ENCODE measurements around the gene XKR8. TPM values are rescaled to one million over a fixed set of nuclear protein-coding genes. Genes with fewer than 3 reads are reported as not detected.

The XKR8 gene
- polyA plus RNA-seq, 3 donors = 12.3 to 36.7 (median 25.9) TPM

DNA sequence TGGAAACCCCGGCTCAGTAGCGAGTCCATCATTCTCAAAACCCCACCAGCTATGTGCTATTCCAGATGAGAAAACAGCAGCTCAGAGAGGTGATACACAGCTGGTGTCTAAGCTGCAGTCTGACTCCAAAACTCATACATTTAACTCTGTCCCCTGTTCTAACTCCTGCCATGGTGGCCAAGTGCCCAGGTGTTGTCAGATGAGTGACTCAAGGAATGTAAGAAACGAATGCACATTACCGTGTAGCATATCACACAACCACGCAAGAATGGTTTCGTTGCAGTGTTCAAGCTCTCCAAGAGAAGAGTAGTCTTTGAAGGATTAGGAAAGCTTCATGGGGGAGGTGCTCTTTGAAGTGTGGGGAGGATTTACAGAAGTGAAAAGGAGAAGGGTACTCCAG lies 4.7 kb upstream of the XKR8 start:
- Histone ChIP-seq H3K27ac (ENCODE audit: low read depth in 1 of 2, low read length in 2 of 2) (no peak overlapping the region), H3K9me3 (replicated peaks in 1 of 2; ENCODE audit: control insufficient read depth in 1 of 2, insufficient read depth in 1 of 2, low read length in 2 of 2) (no peaks in the 10 kb centered on the region), H2AFZ (ENCODE audit: insufficient read depth, low read depth, low read length, poor library complexity, severe bottlenecking) (no peak overlapping the region), H3K36me3 (replicated peaks in 1 of 2; ENCODE audit: control insufficient read depth in 1 of 2, insufficient read depth in 2 of 2, low read length in 2 of 2) (no peaks in the 10 kb centered on the region), H3K9ac (ENCODE audit: insufficient read depth, low read length, poor library complexity, severe bottlenecking) (no peak overlapping the region), H3K27me3 (ENCODE audit: control insufficient read depth in 2 of 2, insufficient read depth in 2 of 2, low read length in 2 of 2) (no peaks in the 10 kb centered on the region), H4K20me1 (ENCODE audit: insufficient read depth, low read length) (no peaks in the 10 kb centered on the region), H3K4me2 (replicated peaks; ENCODE audit: extremely low read depth, low read length, poor library complexity, severe bottlenecking) (no peak overlapping the region), H3K79me2 (ENCODE audit: insufficient read depth, low read length) (peaks cover 2% of the 10 kb centered on the region), H3K4me1 (ENCODE audit: control insufficient read depth in 1 of 2, insufficient read depth in 2 of 2, low read length in 2 of 2) (peaks cover 14 to 16% of the 10 kb centered on the region in 2 donors), H3K4me3 (replicated peaks in 1 of 3; ENCODE audit: low read depth in 2 of 3, low read length in 3 of 3) (no peak overlapping the region)
- intact Hi-C loops (cut with micrococcal nuclease) = no loop called here
- DNase-seq = no peak
- Mint-ChIP-seq H3K27me3 (ENCODE audit: low read depth in 3 of 3) (peaks cover 0 to 3% (median 2%) of the 10 kb centered on the region in 3 donors), H3K9me3 (peaks cover 0 to 3% (median 0%) of the 10 kb centered on the region in 7 donors), H3K27ac (no peak overlapping the region), H3K4me1 (peaks cover 12% of the 10 kb centered on the region), H3K36me3 (no peaks in the 10 kb centered on the region), H3K4me3 (no peak overlapping the region)
- WGBS (ENCODE audit: insufficient coverage) = 91% methylated on average over 6 of the region's 6 CpGs
- TF ChIP-seq, protein P1, sequence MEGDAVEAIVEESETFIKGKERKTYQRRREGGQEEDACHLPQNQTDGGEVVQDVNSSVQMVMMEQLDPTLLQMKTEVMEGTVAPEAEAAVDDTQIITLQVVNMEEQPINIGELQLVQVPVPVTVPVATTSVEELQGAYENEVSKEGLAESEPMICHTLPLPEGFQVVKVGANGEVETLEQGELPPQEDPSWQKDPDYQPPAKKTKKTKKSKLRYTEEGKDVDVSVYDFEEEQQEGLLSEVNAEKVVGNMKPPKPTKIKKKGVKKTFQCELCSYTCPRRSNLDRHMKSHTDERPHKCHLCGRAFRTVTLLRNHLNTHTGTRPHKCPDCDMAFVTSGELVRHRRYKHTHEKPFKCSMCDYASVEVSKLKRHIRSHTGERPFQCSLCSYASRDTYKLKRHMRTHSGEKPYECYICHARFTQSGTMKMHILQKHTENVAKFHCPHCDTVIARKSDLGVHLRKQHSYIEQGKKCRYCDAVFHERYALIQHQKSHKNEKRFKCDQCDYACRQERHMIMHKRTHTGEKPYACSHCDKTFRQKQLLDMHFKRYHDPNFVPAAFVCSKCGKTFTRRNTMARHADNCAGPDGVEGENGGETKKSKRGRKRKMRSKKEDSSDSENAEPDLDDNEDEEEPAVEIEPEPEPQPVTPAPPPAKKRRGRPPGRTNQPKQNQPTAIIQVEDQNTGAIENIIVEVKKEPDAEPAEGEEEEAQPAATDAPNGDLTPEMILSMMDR (IDR thresholded peaks at IDR 0.05) = no peak

DNA sequence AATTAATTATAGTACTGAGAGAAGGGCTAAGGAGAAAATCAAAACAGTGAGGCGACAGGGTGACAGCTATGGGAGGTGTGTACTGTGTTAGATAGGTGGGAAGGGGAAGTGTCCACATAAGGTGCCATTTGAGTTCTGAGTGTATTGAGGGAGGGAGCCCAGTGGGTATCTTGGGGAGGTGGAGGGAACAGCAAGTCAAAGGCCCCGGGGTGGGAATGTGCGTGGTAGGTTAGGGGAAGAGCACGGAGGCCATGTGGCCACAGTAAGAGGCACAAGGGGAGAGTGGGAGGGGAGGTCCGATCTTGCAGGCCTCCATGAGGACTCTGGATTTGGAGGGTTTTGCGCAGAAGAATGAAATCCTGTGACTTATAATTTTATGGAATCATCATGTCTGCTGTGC lies 3.0 kb upstream of the XKR8 start:
- Histone ChIP-seq H3K79me2 (ENCODE audit: insufficient read depth, low read length) (peaks cover 16% of the 10 kb centered on the region), H3K27ac (ENCODE audit: low read depth in 1 of 2, low read length in 2 of 2) (no peak overlapping the region), H4K20me1 (ENCODE audit: insufficient read depth, low read length) (peaks cover 11% of the 10 kb centered on the region), H3K9me3 (replicated peaks in 1 of 2; ENCODE audit: control insufficient read depth in 1 of 2, insufficient read depth in 1 of 2, low read length in 2 of 2) (no peaks in the 10 kb centered on the region), H2AFZ (ENCODE audit: insufficient read depth, low read depth, low read length, poor library complexity, severe bottlenecking) (no peak overlapping the region), H3K4me1 (ENCODE audit: control insufficient read depth in 1 of 2, insufficient read depth in 2 of 2, low read length in 2 of 2) (peaks cover 30 to 33% of the 10 kb centered on the region in 2 donors), H3K9ac (ENCODE audit: insufficient read depth, low read length, poor library complexity, severe bottlenecking) (no peak overlapping the region), H3K27me3 (ENCODE audit: control insufficient read depth in 2 of 2, insufficient read depth in 2 of 2, low read length in 2 of 2) (no peaks in the 10 kb centered on the region), H3K4me3 (replicated peaks in 1 of 3; ENCODE audit: low read depth in 2 of 3, low read length in 3 of 3) (no peak overlapping the region), H3K36me3 (replicated peaks in 1 of 2; ENCODE audit: control insufficient read depth in 1 of 2, insufficient read depth in 2 of 2, low read length in 2 of 2) (no peaks in the 10 kb centered on the region), H3K4me2 (replicated peaks; ENCODE audit: extremely low read depth, low read length, poor library complexity, severe bottlenecking) (no peak overlapping the region)
- Mint-ChIP-seq H3K4me1 (peaks cover 27% of the 10 kb centered on the region), H3K36me3 (no peaks in the 10 kb centered on the region), H3K4me3 (no peak overlapping the region), H3K9me3 (peaks cover 0 to 3% (median 0%) of the 10 kb centered on the region in 7 donors), H3K27me3 (ENCODE audit: low read depth in 3 of 3) (peaks cover 0 to 3% (median 2%) of the 10 kb centered on the region in 3 donors), H3K27ac (peak overlapping the region in 1 of 7 donors; percentile 26)
- no peak for DNase-seq
- 83% methylated on average over 6 of the region's 6 CpGs for WGBS (ENCODE audit: insufficient coverage)
- intact Hi-C loops (cut with micrococcal nuclease) = no loop called here
- TF ChIP-seq, protein P1 (IDR thresholded peaks at IDR 0.05) = no peak
